Right cardiac atrium (tissue), 5 donors: ENCODE measurements around the gene RGN. TPM values are rescaled to one million over a fixed set of nuclear protein-coding genes. Genes with fewer than 3 reads are reported as not detected.
A peak's percentile ranks its signal among the peaks of the same experiment; 100 is the strongest.
"Not testable (repeated sequence)": the region's sequence is repeated elsewhere in the genome, so short reads cannot be mapped to it uniquely, and the experiment has no call there.

Experiments used
- ATAC-seq, 2 donors: fragments of 200-7000 bp; cut with Tn5 transposase; one replicate each; pipeline versions ENCODE4 v1.8.0 to v1.9.1; 2020; ENCODE audit warnings: moderate library complexity in 2 of 2, mild to moderate bottlenecking in 1 of 2
- DNase-seq, 3 donors: peaks; one replicate each; pipeline ENCODE4 v3.0.0-alpha.2; 2020
- H3K27ac ChIP-seq: one replicate; pipeline ENCODE4 v1.5.1; 2013; ENCODE audit warnings: mild to moderate bottlenecking, low read length, control low read depth, moderate library complexity
- H3K27me3 ChIP-seq: one replicate; pipeline ENCODE4 v1.6.1; 2013; ENCODE audit not compliant: control insufficient read depth, insufficient read depth
- H3K4me1 ChIP-seq: one replicate; pipeline ENCODE4 v1.6.1; 2013; ENCODE audit warnings: low read length; ENCODE audit not compliant: control insufficient read depth, insufficient read depth
- H3K4me3 ChIP-seq: one replicate; pipeline ENCODE4 v1.5.1; 2013; ENCODE audit warnings: low read length, control low read depth
- H3K9me3 ChIP-seq: one replicate; pipeline ENCODE4 v1.6.1; 2013; ENCODE audit warnings: low read length; ENCODE audit not compliant: control insufficient read depth
- WGBS: extraction: QIAGEN DNeasy Blood & Tissue Kit; methylation state at CpG from one replicate; pipeline ENCODE4 v1.1.7; 2013; 5-methylcytosine and 5-hydroxymethylcytosine counted together
- intact Hi-C, 4 donors: fragments of 100-400 bp; cut with DNase I; formaldehyde crosslinking; loops; one replicate each; pipeline versions ENCODE4 v1.11.0 to v1.14.0; 2022 to 2023
- polyA plus RNA-seq: library from polyadenylated mRNA; stranded (reverse); fragments of 200-250 nt; gene quantifications from one replicate; pipeline ENCODE4 v1.2.3, GENCODE V29; 2013
- total RNA-seq, 4 donors: library from RNA; stranded (reverse); fragmentation: NEBNext Ultra II Directional; extraction: Animal tissue kit (Norgen Biotek cat#: 25700); gene quantifications; one replicate each; pipeline ENCODE4 v1.2.1, GENCODE V29; 2021
- donor health status: healthy with polysubstance abuse.
- donor health status: DM: no; HTN: yes; CAD: no.
- donor health status: DM: no; HTN: no; CAD: no.
- donor health status: DM: no; HTN: yes; CAD: no; lungs with severe emphysema.
- donor health status: DM: yes; HTN: yes; CAD: no.

RGN gene
- total and polyA plus RNA-seq, 5 donors: 13.4 to 25.1 (median 21.6) TPM

DNA sequence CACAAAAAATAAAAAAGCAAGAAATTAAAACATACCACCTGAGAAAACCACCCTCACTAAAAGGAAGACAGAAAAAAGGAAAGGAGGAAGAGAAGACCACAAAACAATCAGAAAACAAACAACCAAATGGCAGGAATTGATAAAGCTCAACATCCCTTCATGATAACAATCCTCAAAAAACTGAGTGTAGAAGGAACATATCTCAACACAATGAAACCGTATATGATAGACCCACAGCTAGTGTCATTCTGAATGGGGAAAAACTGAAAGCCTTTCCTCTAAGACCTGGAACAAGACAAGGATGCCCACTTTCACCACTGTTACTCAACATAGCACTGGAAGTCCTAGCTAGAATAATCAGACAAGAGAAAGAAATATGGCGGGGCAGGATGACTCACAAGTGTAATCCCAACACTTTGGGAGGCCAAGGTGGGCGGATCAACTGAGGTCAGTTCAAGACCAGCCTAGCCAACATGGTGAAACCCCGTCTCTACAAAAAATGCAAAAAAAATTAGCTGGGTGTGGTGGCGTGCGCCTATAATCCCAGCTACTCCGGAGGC lies 38.4 kb downstream of the RGN start:
- 93% methylated on average over 7 of the region's 7 CpGs for WGBS
- H3K27ac ChIP-seq, H3K4me3 ChIP-seq, ATAC-seq, H3K9me3 ChIP-seq, DNase-seq, H3K27me3 ChIP-seq, H3K4me1 ChIP-seq, intact Hi-C loops: not testable (repeated sequence)

DNA sequence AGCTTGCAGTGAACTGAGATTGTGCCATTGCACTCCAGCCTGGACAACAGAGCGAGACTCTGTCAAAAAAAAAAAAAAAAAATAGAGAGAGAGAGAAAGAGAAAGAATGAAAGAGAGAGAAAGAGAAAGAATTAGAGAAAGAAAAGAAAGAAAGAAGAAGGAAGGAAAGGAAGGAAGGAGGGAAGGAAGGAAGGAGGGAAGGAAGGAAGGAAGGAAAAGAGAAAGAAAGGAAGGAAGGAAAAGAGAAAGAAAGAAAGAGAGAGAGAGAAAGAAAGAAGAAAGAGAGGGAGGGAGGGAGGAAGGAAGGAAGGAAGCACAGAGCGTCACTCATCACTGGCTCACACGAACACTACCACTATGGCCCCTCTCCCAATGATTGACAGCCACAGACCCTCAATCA lies 46.2 kb downstream of the RGN start:
- H3K4me3 ChIP-seq, H3K4me1 ChIP-seq, H3K9me3 ChIP-seq, H3K27ac ChIP-seq, intact Hi-C loops, H3K27me3 ChIP-seq, DNase-seq, ATAC-seq: not testable (repeated sequence)
- WGBS: 74% methylated on average over 3 of the region's 3 CpGs

DNA sequence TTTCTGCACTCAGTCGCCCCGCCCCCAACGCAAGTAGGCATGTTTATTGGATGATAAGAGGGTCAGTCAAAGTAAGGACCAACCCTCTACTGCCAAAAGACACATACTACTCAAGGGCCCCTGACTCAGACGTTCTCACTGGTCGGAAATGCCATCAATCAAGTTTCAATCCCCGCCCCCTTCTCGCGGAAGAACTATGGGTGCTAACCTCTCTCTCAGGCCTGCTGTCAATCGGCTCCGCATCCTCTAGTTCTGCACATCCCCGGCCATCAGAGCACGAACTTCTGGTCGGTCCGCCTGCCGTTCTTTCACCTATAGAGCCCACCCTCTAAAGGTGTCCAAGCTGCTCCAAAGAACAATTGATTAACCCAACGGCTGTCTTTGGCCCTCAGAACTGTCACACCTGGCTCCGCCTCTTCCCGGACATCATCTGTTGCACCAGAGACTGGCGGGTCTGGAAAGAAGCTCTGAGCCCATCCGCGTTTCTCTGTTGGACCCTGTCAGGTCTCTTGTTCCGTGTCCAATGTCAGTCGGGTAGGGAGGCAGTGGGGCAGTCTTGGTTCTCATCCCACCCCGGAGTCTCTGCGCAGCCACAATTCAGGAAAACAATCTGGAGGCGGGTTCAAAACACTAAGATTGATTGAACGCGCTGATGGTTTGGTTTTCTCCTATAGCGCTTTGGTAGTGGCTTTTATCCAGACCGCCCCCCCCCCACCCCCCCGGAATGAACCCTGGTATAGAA lies 51.1 kb downstream of the RGN start:
- Histone ChIP-seq H3K4me1 (no peaks in the 10 kb centered on the region), H3K4me3 (peak overlapping the region; percentile 92), H3K27me3 (no peaks in the 10 kb centered on the region), H3K9me3 (no peaks in the 10 kb centered on the region), H3K27ac (peak overlapping the region; percentile 86)
- WGBS: under 1% methylated on average over 31 of the region's 31 CpGs
- intact Hi-C loops: no loop called here
- ATAC-seq (peak; percentile 98 to 99), DNase-seq (peak; percentile 85 to 95 (median 93))

DNA sequence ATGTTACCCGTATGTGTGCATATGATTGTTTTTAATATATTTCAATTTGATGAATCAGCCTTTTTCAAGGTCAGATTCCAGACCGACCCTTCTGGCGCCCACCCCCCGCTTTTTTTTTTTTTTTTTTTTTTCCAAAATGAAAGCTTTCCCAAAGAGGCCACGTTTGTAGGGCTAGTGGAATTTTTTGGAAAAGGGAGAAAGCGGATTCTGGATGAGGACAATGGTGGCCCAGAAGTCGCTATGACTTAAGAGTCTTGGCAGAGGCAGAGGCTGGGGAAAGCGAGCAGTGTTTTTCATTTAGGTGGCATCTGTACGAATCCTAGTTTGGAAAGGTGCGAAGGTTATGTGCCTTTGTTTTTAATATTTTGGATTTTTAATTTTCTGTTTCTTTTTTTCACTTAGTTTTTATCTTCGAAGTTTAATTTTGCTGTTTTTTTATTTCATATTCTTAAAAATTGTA lies 51.7 kb downstream of the RGN start:
- Histone ChIP-seq H3K27me3 (no peaks in the 10 kb centered on the region), H3K27ac (no peak overlapping the region), H3K4me3 (peak overlapping the region; percentile 92), H3K9me3 (no peaks in the 10 kb centered on the region), H3K4me1 (no peaks in the 10 kb centered on the region)
- no peak for DNase-seq
- WGBS: 18% methylated on average over 11 of the region's 11 CpGs
- intact Hi-C loops: no loop called here
- no peak for ATAC-seq

DNA sequence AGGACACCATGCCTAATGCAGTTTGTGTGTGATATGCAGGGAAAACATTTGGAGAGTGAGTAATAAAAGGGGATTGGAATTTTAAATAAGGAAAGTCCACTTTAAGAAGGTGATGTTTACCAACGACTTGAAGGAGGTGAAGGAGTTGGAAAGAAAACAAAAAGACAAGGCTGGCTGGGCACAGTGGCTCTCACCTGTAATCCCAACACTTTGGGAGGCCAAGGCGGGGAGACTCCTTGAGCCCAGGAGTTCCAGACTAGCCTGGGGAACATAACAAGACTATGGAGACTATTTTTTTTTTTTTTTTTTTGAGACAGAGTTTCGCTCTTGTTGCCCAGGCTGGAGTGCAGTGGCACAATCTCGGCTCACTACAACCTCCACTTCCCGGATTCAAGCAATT lies 55.2 kb downstream of the RGN start:
- no peaks in the 10 kb centered on the region for H3K9me3 ChIP-seq
- DNase-seq: no peak
- no peaks in the 10 kb centered on the region for H3K27me3 ChIP-seq
- no peaks in the 10 kb centered on the region for H3K4me1 ChIP-seq
- no peak for ATAC-seq
- intact Hi-C loops: no loop called here
- no peak overlapping the region for H3K4me3 ChIP-seq
- no peak overlapping the region for H3K27ac ChIP-seq
- 87% methylated on average over 5 of the region's 5 CpGs for WGBS

DNA sequence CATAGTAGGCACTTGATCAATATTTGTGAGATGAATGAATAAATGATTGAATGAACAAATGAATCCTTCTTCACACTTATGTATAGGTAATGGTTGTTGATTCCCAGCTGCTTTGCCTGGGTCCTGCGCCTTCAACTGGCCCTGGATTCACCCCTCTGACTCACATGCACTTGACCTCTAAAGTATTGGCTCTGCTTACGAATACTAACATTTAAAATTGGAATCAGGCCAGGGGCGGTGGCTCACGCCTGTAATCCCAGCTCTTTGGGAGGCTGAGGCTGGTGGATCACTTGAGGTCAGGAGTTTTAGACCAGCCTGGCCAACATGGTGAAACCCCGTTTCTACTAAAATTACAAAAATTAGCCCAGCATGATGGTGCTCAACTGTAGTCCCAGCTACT lies 57.4 kb downstream of the RGN start:
- H3K27ac ChIP-seq, H3K4me3 ChIP-seq, intact Hi-C loops, H3K9me3 ChIP-seq, H3K4me1 ChIP-seq, DNase-seq, H3K27me3 ChIP-seq: not testable (repeated sequence)
- 77% methylated on average over 5 of the region's 5 CpGs for WGBS
- ATAC-seq: peak in 1 of 2 donors; percentile 64

DNA sequence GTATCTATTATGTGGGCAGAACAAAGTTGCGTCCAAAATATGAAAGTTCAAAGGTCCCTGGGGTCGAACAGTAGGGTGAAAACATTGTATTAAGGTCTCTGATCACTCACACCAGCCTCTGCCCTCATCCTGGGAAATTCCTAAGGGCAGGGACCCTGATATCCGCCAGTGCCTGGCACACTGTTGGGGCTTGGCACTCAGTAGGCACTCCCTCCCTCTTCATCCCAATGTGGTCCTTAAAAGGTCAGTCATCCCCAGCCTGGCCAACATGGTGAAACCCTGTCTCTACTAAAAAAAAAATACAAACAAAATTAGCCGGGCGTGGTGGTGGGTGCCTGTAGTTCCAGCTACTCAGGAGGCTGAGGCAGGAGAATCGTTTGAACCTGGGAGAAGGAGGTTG lies 59.9 kb downstream of the RGN start:
- H3K4me3 ChIP-seq: no peak overlapping the region
- ATAC-seq (no peak), DNase-seq (no peak)
- intact Hi-C loops: no loop called here
- H3K27me3 ChIP-seq: no peaks in the 10 kb centered on the region
- H3K4me1 ChIP-seq: no peaks in the 10 kb centered on the region
- 77% methylated on average over 6 of the region's 6 CpGs for WGBS
- no peaks in the 10 kb centered on the region for H3K9me3 ChIP-seq
- no peak overlapping the region for H3K27ac ChIP-seq

Other genes with a start within 250 kb of the RGN start
- 1 to 10 TPM; 3.4 to 6.5 (median 5.1) TPM for gene RP2, start 241.4 kb upstream of the RGN start, total RNA-seq
- 2.9 TPM for gene RP2, start 241.4 kb upstream of the RGN start, polyA plus RNA-seq
- gene JADE3, start 166.0 kb upstream of the RGN start, total RNA-seq: 1 to 10 TPM; 5.7 to 6.7 (median 6.4) TPM
- 2.5 TPM for gene JADE3, start 166.0 kb upstream of the RGN start, polyA plus RNA-seq
- gene NDUFB11, start 66.3 kb downstream of the RGN start, total RNA-seq: 100 to 1,000 TPM; 127 to 152 (median 139) TPM
- 235 TPM for gene NDUFB11, start 66.3 kb downstream of the RGN start, polyA plus RNA-seq
- 10 to 100 TPM; 25.5 to 33.8 (median 28.2) TPM for gene RBM10, start 66.8 kb downstream of the RGN start, total RNA-seq
- 22.6 TPM for gene RBM10, start 66.8 kb downstream of the RGN start, polyA plus RNA-seq
- gene UBA1, start 115.4 kb downstream of the RGN start, total RNA-seq: 100 to 1,000 TPM; 109 to 130 (median 114) TPM
- gene UBA1, start 115.4 kb downstream of the RGN start, polyA plus RNA-seq: 79.5 TPM
- 100 to 1,000 TPM; 108 to 164 (median 120) TPM for gene CDK16, start 140.2 kb downstream of the RGN start, total RNA-seq
- gene CDK16, start 140.2 kb downstream of the RGN start, polyA plus RNA-seq: 104 TPM
- gene USP11, start 154.6 kb downstream of the RGN start, total RNA-seq: 10 to 100 TPM; 59.6 to 70.4 (median 60.9) TPM
- gene USP11, start 154.6 kb downstream of the RGN start, polyA plus RNA-seq: 28.3 TPM